Stimulated activated naive CD8-positive, alpha-beta T cell treated with anti-CD3 and anti-CD28 coated beads, Interleukin-15, Interleukin-2, amounts not matched to agents 100 ng/mL and 50 ng/mL, for 24 hours (primary cell): ENCODE measurements around the gene PLA2G4C.

Source experiments
- H3K27ac Mint-ChIP-seq: one replicate; pipeline ENCODE4 v1.8.0; 2021; ENCODE audit warnings: mild to moderate bottlenecking, mixed read lengths
- H3K27me3 Mint-ChIP-seq: one replicate; pipeline ENCODE4 v1.8.0; 2021; ENCODE audit warnings: mixed read lengths
- H3K36me3 Mint-ChIP-seq: one replicate; pipeline ENCODE4 v1.8.0; 2021; ENCODE audit warnings: low read depth, mixed read lengths
- H3K4me1 Mint-ChIP-seq: one replicate; pipeline ENCODE4 v1.8.0; 2021; ENCODE audit warnings: low read depth, mixed read lengths
- H3K4me3 Mint-ChIP-seq: one replicate; pipeline ENCODE4 v1.8.0; 2021; ENCODE audit warnings: mild to moderate bottlenecking, mixed read lengths
- H3K9me3 Mint-ChIP-seq: one replicate; pipeline ENCODE4 v1.8.0; 2021; ENCODE audit warnings: mixed read lengths

PLA2G4C gene

DNA sequence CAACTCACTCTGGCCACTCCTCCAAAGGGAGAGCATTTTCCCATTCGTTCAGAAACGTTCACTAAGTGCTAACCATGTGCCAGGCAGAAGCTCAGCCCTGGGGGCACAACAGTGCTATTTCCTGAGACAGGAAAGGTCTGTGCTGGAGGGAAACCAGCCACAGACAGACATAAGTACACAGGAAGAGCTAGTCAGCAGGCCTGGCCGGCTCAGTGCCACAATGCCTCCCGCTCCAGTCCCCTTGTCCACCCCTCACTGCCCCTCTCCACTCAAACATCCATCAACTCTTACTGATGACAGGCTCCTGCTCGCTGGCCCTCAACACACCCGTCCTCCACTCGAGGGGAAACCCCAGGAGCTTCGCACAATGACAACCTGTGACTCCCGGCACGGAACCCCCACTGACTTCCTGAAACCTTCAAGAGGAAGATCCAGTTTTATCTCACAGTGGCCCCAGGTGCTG is 11.3 kb upstream of the PLA2G4C start:
- Mint-ChIP-seq H3K9me3 (no peaks in the 10 kb centered on the region), H3K4me1 (peaks cover 29% of the 10 kb centered on the region), H3K27ac (no peak overlapping the region), H3K4me3 (no peak overlapping the region), H3K27me3 (no peaks in the 10 kb centered on the region), H3K36me3 (peaks cover 69% of the 10 kb centered on the region)

DNA sequence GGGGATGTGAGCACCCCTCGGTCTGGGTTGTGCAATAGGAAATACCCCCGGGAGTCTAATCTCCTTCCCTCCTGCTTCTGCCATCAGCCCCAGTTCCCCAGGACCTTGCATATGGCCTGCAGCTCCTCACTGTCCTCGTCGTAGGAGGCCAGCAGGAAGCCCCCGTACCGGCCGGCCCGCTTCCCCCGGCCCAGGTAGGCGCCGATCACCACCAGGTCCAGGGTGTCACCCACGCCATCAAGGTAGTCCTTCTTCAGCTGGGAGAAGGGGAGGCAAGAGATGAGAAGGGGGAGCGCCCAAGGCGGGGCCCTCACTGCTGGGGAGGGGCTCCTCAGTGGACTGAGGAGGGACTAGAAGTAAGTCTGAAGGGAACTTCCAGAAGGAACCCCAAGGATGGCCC is 10.4 kb upstream of the PLA2G4C start:
- Mint-ChIP-seq H3K27ac (no peak overlapping the region), H3K9me3 (no peaks in the 10 kb centered on the region), H3K36me3 (peaks cover 65% of the 10 kb centered on the region), H3K4me3 (no peak overlapping the region), H3K4me1 (peaks cover 29% of the 10 kb centered on the region), H3K27me3 (no peaks in the 10 kb centered on the region)

GRCh38 chr19:48120505-48120904 is 9.9 kb upstream of the PLA2G4C start:
- H3K36me3 Mint-ChIP-seq, result peaks cover 64% of the 10 kb centered on the region
- H3K4me1 Mint-ChIP-seq, result peaks cover 29% of the 10 kb centered on the region
- H3K27me3 Mint-ChIP-seq, result no peaks in the 10 kb centered on the region
- H3K27ac Mint-ChIP-seq, result no peak overlapping the region
- H3K9me3 Mint-ChIP-seq, result no peaks in the 10 kb centered on the region
- H3K4me3 Mint-ChIP-seq, result no peak overlapping the region

DNA sequence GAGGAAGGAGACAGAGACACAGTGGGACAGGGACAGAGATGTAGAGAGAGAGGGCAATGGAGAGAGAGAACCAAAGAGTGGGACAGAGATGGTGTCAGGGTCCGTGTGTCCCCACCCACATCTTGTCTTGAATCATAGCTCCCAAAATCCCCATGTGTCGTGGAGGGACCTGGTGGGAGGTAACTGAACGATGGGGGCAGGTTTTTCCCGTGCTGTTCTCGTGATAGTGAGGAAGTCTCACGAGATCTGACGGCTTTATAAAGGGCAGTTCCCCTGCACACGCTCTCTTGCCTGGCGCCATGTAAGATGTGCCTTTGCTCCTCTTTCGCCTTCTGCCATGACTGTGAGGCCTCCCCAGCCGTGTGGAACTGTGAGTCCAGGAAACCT is 7.5 kb upstream of the PLA2G4C start:
- no peaks in the 10 kb centered on the region for H3K9me3 Mint-ChIP-seq

DNA sequence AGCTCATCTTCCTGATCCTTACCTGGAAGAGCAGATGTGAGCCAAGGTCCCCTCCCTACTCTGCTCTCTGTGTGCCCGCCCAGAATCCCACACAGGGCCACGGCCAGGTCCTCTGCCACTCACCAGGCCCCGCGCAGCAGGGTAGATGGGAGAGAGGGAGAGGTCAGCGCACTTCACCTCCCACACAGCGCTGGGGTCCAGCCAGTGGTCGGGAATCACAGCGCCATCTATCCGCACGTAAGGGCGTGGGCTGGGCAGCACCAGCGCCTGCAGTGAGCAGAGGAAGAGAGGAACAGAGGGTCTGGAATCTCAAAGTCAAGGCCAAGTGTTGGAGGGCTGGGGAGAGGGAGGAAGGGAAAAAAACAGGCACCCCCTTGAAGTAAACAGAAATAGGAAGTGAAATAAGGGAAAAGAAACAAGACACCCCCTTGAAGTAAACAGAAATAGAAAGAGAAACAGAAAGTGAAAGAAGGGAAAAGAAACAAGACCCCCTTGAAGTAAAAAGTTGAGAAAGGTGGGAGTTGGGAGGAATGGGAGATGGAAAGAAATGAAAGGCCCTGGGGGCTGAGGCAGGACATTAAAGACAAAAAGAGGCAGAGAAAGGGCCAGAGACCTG is 7.0 kb upstream of the PLA2G4C start:
- Mint-ChIP-seq H3K9me3 (no peaks in the 10 kb centered on the region), H3K27ac (peak overlapping the region; percentile 85), H3K4me3 (no peak overlapping the region), H3K4me1 (peaks cover 19% of the 10 kb centered on the region), H3K36me3 (peaks cover 45% of the 10 kb centered on the region), H3K27me3 (no peaks in the 10 kb centered on the region)

More for the DNA sequence above, 7.5 kb upstream of the PLA2G4C start:
- peaks cover 50% of the 10 kb centered on the region for H3K36me3 Mint-ChIP-seq
- peaks cover 19% of the 10 kb centered on the region for H3K4me1 Mint-ChIP-seq
- peak overlapping the region; percentile 85 for H3K27ac Mint-ChIP-seq
- no peak overlapping the region for H3K4me3 Mint-ChIP-seq
- H3K27me3 Mint-ChIP-seq, result no peaks in the 10 kb centered on the region

GRCh38 chr19:48113190-48113917 is 2.7 kb upstream of the PLA2G4C start:
- H3K4me3 Mint-ChIP-seq, result no peak overlapping the region
- peaks cover 19% of the 10 kb centered on the region for H3K4me1 Mint-ChIP-seq
- H3K27ac Mint-ChIP-seq, result no peak overlapping the region
- no peaks in the 10 kb centered on the region for H3K9me3 Mint-ChIP-seq
- H3K36me3 Mint-ChIP-seq, result peaks cover 20% of the 10 kb centered on the region
- no peaks in the 10 kb centered on the region for H3K27me3 Mint-ChIP-seq

DNA sequence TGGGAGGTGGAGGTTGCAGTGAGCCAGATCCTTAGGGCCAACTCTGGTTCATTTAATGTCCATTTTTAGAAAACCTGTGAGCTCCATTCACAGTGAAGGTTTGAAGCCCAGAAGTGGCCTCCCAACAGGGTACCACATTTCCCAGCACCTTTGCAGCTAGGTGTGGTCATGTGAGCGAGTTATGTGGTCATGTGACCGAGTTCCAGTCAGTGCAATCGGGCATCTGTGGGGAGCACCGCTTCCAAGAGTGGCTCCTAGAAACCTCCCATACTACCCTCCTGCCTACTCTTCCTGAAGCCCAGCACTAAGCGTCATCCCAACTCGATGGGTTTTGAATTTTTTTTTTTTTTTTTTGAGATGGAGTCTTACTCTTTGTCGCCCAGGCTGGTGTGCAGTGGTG is 663 bp upstream of the PLA2G4C start:
- no peak overlapping the region for H3K27ac Mint-ChIP-seq
- H3K36me3 Mint-ChIP-seq, result peaks cover 8% of the 10 kb centered on the region
- peaks cover 17% of the 10 kb centered on the region for H3K4me1 Mint-ChIP-seq
- no peaks in the 10 kb centered on the region for H3K27me3 Mint-ChIP-seq
- no peaks in the 10 kb centered on the region for H3K9me3 Mint-ChIP-seq
- H3K4me3 Mint-ChIP-seq, result peak overlapping the region; percentile 84

DNA sequence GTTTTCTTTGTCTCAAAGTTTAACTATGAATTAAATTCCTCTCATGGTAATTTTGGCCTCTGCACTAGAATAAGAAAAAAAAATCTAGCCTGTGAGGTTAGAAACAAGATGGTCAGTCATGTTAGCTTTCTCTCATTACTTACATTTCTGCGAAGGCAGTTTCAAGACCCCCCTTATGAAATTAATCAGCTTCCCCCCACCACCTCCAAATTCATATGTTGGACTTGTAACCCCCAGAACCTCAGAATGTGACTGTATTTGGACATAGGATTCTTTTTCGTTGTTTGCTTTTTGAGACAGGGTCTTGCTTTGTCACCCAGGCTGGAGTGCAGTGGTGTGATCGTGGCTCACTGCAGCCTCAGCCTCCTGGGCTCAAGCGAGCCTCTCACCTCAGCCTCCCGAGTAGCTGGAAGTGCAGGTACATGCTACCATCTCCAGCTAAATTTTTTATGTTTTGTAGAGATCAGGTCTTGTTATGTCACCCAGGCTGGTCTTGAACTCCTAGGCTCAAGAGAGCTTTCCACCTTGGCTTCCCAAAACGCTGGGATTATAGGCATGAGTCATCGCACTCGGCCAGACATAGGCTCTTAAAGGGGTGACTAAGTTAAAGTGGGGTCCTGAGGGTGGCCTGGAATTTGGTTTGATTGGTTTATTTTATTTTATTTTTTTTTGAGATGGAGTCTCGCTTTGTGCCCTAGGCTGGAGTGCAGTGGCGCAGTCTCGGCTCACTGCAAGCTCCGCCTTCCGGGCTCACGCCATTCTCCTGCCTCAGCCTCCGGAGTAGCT is 1.4 kb downstream of the PLA2G4C start:
- Mint-ChIP-seq H3K27me3 (no peaks in the 10 kb centered on the region), H3K36me3 (peaks cover 1% of the 10 kb centered on the region), H3K9me3 (no peaks in the 10 kb centered on the region), H3K4me3 (peak overlapping the region; percentile 35), H3K27ac (no peak overlapping the region), H3K4me1 (peaks cover 17% of the 10 kb centered on the region)

DNA sequence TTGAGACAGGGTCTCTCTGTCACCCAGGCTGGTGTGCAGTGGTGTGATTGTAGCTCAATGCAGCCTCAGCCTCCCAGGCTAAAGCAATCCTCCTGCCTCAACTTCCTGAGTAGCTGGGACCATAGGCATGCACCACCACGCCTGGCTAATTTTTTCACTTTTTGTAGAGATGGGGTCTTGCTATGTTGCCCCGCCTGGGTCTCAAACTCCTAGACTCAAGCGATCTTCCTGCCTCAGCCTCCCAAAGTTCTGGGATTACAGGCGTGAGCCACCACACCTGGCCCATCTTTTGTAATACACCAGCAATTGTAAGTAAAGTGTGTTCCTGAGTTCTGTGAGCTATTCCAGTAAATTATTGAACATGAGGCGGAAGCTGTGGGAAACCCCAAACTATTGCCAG is 6.7 kb downstream of the PLA2G4C start:
- no peaks in the 10 kb centered on the region for H3K36me3 Mint-ChIP-seq
- H3K9me3 Mint-ChIP-seq, result no peaks in the 10 kb centered on the region
- peaks cover 7% of the 10 kb centered on the region for H3K4me1 Mint-ChIP-seq
- H3K4me3 Mint-ChIP-seq, result no peak overlapping the region
- H3K27ac Mint-ChIP-seq, result no peak overlapping the region
- no peaks in the 10 kb centered on the region for H3K27me3 Mint-ChIP-seq

DNA sequence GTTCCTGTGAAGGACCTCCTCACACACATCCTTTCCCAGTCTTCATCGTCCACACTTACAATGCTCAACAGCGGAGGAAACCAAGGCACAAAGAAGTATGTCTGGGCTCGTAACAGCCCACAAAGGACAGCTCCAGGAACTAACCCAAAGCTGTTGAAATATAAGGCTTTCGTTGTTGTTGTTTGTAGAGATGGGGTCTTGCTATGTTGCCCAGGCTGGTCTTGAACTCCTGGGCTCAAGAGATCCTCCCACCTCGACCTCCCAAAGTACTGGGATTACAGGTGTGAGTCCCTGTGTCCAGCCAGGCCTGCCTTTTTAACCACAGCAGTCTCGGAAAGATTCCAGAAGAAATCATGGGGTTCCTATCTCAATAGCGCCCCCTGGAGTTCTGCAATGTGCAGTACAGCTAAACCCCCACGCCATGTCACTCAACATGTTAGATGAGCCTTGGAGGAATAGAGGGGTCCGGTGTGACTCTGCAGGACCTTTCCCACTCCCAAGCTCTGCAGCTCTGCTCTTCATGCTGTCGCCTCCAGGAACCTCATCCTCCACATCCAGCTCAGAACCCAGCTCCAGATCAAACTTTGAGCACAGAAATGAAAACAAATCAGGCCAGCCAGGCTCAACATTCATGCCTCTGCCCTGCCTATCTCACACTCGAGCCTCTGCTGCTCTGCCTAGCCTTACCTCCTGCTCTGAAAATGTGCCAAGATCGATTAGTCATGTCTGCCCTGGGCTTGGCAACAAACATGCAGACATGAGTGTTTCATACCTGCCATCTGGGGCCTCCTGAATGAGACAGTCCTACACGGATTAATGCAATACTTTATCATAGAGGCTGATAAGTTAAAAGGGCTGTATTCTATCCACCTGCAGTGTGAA is 7.5 kb downstream of the PLA2G4C start:
- Mint-ChIP-seq H3K36me3 (no peaks in the 10 kb centered on the region), H3K4me3 (no peak overlapping the region), H3K27ac (no peak overlapping the region), H3K27me3 (no peaks in the 10 kb centered on the region), H3K9me3 (no peaks in the 10 kb centered on the region), H3K4me1 (peaks cover 7% of the 10 kb centered on the region)

- no peak overlapping the region for H3K4me3 Mint-ChIP-seq
- no peaks in the 10 kb centered on the region for H3K4me1 Mint-ChIP-seq
- no peak overlapping the region for H3K27ac Mint-ChIP-seq
- H3K9me3 Mint-ChIP-seq, result peaks cover 8% of the 10 kb centered on the region
- peaks cover 4% of the 10 kb centered on the region for H3K36me3 Mint-ChIP-seq
- H3K27me3 Mint-ChIP-seq, result no peaks in the 10 kb centered on the region
These were observed 14.9 kb downstream of the PLA2G4C start for GRCh38 chr19:48095612-48096175.

DNA sequence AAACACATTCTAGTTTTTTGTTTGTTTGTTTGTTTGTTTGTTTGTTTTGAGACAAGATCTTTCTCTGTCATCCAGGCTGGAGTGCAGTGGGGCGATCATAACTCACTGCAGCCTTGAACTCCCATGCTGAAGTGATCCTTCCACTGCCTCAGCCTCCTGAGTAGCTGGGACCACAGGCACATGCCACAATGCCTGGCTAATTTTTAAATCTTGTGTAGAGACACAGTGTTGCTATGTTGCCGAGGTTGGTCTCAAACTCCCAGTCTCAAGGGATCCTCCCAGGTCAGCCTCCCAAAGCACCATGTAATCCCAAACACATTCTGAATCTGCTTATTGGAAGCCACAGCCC is 15.8 kb downstream of the PLA2G4C start:
- Mint-ChIP-seq H3K36me3 (peaks cover 4% of the 10 kb centered on the region), H3K4me1 (no peaks in the 10 kb centered on the region), H3K27me3 (peaks cover 5% of the 10 kb centered on the region)

DNA sequence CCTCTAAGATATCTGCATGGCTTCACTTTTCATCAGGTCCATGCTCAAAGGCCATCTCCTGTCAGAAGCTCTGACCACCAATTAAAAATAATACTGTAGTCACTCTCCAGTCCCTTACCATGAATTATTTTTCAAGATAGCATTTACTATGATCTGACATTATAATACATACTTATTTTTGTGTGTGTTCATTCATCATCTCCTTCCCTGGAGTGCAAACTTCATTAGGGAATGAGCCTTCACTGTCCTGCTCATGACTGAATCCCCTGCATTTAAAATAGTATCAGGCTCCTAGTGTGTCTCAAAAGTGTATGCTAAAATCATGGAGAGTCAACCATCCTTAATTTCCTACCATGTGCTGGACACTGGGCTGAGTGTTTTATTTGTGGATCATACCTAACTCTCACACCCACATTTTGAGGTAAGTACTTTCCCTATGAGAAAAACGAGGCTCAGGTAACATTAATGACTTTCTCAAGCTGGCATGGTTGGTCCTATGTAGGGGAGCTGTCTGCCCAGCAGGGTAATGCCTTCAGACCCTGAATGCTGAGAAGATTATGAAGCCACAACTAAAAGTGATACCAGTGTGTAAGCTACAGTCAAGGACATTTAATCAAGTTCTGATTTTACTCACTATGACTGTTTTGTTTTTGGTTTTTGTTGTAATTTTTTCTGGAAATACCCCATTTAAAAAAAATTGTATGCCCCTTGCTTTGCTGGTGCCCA is 16.3 kb downstream of the PLA2G4C start:
- no peaks in the 10 kb centered on the region for H3K4me1 Mint-ChIP-seq
- H3K27me3 Mint-ChIP-seq, result peaks cover 9% of the 10 kb centered on the region
- H3K27ac Mint-ChIP-seq, result no peak overlapping the region
- H3K9me3 Mint-ChIP-seq, result peaks cover 8% of the 10 kb centered on the region
- no peak overlapping the region for H3K4me3 Mint-ChIP-seq
- peaks cover 4% of the 10 kb centered on the region for H3K36me3 Mint-ChIP-seq

More for the DNA sequence above, 15.8 kb downstream of the PLA2G4C start:
- H3K27ac Mint-ChIP-seq, result no peak overlapping the region
- H3K9me3 Mint-ChIP-seq, result peaks cover 8% of the 10 kb centered on the region
- H3K4me3 Mint-ChIP-seq, result no peak overlapping the region
